Lower leg skin (tissue), 4 donors: ENCODE measurements around the gene TRPM3. TPM values are rescaled to one million over a fixed set of nuclear protein-coding genes. Genes with fewer than 3 reads are reported as not detected.

Experiments used
- DNase-seq, 2 donors: peaks; one replicate each; pipeline ENCODE4 v3.0.0-alpha.2; 2019; ENCODE audit warnings: low spot score in 2 of 2
- H3K4me3 ChIP-seq: fragments of 200-600 bp; sonication (generic); 2 replicates; pipeline ENCODE4 v1.5.1; 2017; ENCODE audit warnings: mild to moderate bottlenecking, low read depth; ENCODE audit not compliant: poor library complexity, severe bottlenecking
- POLR2A ChIP-seq, 2 donors: fragments of 450-650 bp; IDR thresholded peaks; one replicate each; pipeline ENCODE4 v1.6.1; 2016 to 2017; ENCODE audit warnings: antibody characterized with exemption in 2 of 2, mild to moderate bottlenecking in 1 of 2, moderate library complexity in 1 of 2
- WGBS, 2 donors: methylation state at CpG; one replicate each; pipeline ENCODE4 v1.1.5; 2018; 5-methylcytosine and 5-hydroxymethylcytosine counted together
- intact Hi-C: fragments of 100-400 bp; cut with DNase I; formaldehyde crosslinking; loops from one replicate; pipeline ENCODE4 v1.15.0; 2023; ENCODE audit warnings: low total_unique reads
- total RNA-seq, 4 donors: library from RNA; depleted of rRNA; stranded (reverse); fragments of >200 nt; gene quantifications; one replicate each; pipeline ENCODE4 v1.1.0, GENCODE V29; 2016
- TF ChIP-seq, protein P1 (sequence below), 3 donors: fragments of 450-650 bp; IDR thresholded peaks; one replicate each; pipeline ENCODE4 v1.5.1; 2016; ENCODE audit warnings: antibody characterized with exemption in 3 of 3, mild to moderate bottlenecking in 3 of 3, moderate library complexity in 2 of 3

TRPM3 gene
- total RNA-seq, 4 donors from 2014 or later = 0.10 to 0.29 TPM; not detected in 2

DNA sequence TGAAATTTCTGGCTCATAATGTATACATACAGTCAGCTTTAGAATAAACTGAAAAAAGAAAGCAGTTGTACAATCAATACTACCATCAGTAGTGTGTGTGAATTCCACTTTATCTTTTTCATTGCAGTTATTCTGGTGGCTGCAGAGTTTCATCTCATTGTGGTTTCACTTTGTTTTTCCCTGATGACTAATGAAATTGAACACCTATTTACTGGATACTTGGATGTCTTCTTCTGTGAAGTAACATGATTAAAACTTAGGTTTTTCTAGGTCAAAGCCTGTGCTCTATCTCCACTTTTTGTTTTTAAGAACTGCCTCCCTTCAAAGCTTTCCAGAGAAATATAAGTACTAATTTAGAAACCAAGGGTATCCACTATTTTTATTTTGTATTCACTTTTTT is 174.3 kb downstream of the TRPM3 start:
- intact Hi-C loops = no loop called here
- DNase-seq = no peak
- H3K4me3 ChIP-seq = no peak overlapping the region
- TF ChIP-seq, protein P1, sequence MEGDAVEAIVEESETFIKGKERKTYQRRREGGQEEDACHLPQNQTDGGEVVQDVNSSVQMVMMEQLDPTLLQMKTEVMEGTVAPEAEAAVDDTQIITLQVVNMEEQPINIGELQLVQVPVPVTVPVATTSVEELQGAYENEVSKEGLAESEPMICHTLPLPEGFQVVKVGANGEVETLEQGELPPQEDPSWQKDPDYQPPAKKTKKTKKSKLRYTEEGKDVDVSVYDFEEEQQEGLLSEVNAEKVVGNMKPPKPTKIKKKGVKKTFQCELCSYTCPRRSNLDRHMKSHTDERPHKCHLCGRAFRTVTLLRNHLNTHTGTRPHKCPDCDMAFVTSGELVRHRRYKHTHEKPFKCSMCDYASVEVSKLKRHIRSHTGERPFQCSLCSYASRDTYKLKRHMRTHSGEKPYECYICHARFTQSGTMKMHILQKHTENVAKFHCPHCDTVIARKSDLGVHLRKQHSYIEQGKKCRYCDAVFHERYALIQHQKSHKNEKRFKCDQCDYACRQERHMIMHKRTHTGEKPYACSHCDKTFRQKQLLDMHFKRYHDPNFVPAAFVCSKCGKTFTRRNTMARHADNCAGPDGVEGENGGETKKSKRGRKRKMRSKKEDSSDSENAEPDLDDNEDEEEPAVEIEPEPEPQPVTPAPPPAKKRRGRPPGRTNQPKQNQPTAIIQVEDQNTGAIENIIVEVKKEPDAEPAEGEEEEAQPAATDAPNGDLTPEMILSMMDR (IDR thresholded peaks at IDR 0.05) = no peak
- no peak for TF ChIP-seq POLR2A (IDR thresholded peaks at IDR 0.05)

DNA sequence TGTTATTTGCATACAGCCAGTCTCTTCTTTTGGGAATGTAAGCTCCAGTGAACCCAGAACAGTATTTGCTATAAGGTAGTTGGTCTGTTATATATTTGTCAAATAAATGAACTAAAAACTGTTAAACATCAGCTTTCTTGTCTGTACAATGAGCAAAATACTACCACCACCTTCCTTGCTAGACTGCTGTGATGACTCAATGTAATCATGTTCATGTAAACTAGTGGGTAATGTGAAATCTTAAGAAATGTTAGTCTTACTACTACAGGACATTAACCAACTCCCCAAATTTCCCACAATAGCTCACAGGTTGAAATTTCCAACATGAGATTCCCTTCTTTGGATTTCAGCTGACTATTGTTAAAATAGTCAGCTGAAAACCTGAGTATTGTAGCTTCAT is 176.1 kb downstream of the TRPM3 start:
- no peak for DNase-seq
- intact Hi-C loops = no loop called here
- TF ChIP-seq POLR2A (IDR thresholded peaks at IDR 0.05) = no peak
- TF ChIP-seq, protein P1 (IDR thresholded peaks at IDR 0.05) = no peak
- no peak overlapping the region for H3K4me3 ChIP-seq

DNA sequence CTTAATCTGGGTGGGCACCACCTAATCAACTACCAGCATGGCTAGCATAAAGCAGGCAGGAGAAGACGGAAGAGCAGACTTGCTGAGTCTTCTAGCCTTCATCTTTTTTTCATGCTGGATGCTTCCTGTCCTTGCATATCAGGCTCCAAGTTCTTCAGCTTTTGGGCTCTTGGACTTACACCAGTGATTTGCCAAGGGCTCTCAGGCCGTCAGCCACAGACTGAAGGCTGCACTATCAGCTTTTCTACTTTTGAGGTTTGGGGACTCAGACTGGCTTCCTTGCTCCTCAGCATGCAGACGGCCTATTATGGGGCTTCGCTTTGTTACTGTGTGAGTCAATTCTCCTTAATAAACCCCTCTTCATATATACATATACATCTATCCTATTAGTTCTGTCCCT is 180.2 kb downstream of the TRPM3 start:
- no peak overlapping the region for H3K4me3 ChIP-seq
- intact Hi-C loops = no loop called here
- no peak for DNase-seq
- WGBS, 2 donors = 78 to 82% methylated on average over 4 of the region's 4 CpGs
- TF ChIP-seq, protein P1 (IDR thresholded peaks at IDR 0.05) = no peak
- TF ChIP-seq POLR2A (IDR thresholded peaks at IDR 0.05) = no peak

DNA sequence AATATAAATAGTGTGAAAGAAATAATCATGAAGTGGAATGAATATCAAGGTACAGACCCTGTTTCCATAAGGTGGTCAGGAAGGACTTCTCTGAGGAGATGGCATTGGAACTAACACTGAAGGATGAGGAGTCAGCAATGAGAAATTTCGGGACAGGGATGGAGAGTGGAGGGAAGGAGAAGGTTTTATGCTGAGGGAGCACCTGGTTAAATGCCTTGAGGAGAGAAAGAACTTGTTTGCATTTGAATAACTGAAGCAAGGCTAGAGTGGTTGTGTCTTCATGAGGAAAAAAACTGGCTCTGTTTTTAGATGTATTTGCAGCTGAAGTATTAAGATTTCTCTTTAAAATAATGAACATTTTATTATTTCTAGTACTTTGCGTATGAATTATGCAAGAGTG is 180.8 kb downstream of the TRPM3 start:
- WGBS, 2 donors = 55 to 62% methylated on average over 2 of the region's 2 CpGs
- no peak for TF ChIP-seq POLR2A (IDR thresholded peaks at IDR 0.05)
- TF ChIP-seq, protein P1 (IDR thresholded peaks at IDR 0.05) = no peak
- intact Hi-C loops = no loop called here
- no peak overlapping the region for H3K4me3 ChIP-seq
- DNase-seq = no peak

DNA sequence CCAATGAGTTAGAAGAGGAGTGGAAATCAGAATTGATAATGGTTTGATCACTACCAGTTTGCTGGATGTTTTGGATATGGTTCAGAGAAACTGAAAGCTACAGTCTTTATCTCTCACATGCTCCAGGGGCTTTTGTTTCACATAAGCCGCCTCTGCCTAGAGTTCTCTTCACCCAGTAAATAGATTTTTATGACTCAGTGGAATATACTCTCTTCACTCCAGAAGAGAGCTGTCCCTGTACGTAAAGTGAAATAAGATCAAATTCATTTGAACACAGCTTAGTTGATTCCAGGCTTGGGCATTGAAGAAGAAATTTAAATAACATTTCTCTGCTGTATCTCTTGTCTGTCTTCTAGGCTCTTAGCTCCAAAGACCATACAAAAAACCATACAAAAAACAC is 184.9 kb downstream of the TRPM3 start:
- no peak overlapping the region for H3K4me3 ChIP-seq
- 63 to 75% methylated on average over 2 of the region's 2 CpGs for WGBS, 2 donors
- TF ChIP-seq, protein P1 (IDR thresholded peaks at IDR 0.05) = no peak
- TF ChIP-seq POLR2A (IDR thresholded peaks at IDR 0.05) = no peak
- intact Hi-C loops = no loop called here
- DNase-seq = no peak

DNA sequence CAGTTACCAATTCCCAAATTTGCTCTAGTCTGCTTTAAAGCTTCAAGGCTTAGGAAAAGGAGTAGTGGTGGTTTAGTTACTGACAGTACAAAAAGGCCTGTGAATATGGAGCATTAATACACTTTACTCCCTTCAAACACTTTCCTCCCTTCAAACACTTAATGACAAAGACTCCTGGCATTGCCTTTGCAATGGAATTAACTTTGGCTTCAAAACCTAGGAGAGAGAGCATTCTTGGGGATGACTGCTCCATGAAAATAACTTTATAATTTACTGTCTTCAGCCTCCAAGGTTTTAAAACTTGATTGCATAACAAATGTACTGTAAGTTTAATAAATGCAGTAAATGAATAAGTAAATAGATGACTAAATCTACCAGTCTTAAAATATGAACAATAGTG is 185.6 kb downstream of the TRPM3 start:
- no peak overlapping the region for H3K4me3 ChIP-seq
- TF ChIP-seq POLR2A (IDR thresholded peaks at IDR 0.05) = no peak
- TF ChIP-seq, protein P1 (IDR thresholded peaks at IDR 0.05) = no peak
- DNase-seq = no peak
- intact Hi-C loops = no loop called here
